GM12892 (cell line): ENCODE data around the gene APOA4.

Experiments
- POLR2A ChIP-seq: IDR thresholded peaks from 2 replicates; pipeline ENCODE4 v1.6.1; 2011; ENCODE audit warnings: low read depth, low read length, control low read depth
- POLR2AphosphoS5 ChIP-seq: IDR thresholded peaks from 2 replicates; pipeline ENCODE4 v1.6.1; 2011; ENCODE audit warnings: low read depth, low read length, control low read depth
- TAF1 ChIP-seq: IDR thresholded peaks from 2 replicates; pipeline ENCODE4 v1.6.1; 2011; ENCODE audit warnings: low read depth, mild to moderate bottlenecking, control low read depth, low read length, borderline replicate concordance

DNA sequence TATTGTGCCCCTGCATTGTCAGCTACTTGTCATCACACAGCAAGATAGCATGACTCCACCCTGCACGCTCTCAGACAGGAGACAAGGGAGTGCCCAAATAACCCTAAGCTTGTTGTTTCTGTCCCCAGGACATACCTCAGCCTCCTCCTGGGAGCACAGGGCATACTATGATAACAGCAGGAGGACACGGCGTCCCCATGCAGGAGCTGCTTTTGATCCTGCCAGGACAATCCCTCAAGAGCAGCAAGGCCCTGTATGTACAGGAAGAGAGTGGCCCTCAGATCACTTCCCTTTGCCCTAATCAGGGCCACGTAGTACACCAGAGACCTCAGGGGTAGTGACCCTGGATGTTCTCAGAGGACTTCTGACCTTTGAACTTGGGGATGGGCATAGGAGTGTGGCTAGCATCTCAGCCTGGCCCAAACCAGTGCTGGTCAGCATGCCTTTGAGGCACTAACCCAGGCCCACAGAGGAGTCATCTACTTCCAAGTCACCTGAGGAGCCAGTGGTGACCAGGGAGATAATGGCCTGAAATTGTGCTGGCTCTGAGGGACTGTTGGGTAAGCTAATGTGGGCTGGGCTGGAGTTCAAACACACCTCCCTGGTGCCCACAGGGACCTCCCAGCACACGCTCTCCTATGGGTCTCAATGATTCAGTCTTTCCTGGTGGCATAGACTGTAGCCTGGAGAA is 9.2 kb downstream of the APOA4 start:
- no peak for TF ChIP-seq POLR2A
- TF ChIP-seq POLR2AphosphoS5 = no peak
- TF ChIP-seq TAF1 = no peak
